Type B pancreatic cell (in vitro differentiated cells): ENCODE data around the gene BPI. TPM values are rescaled to one million over a fixed set of nuclear protein-coding genes. Genes with fewer than 3 reads are reported as not detected.

Experiments
- DNase-seq: peaks from one replicate; pipeline ENCODE4 v3.0.0; 2021; ENCODE audit warnings: mixed read lengths; ENCODE audit not compliant: unreplicated experiment; ENCODE audit errors: extremely low spot score
- H3K27ac Mint-ChIP-seq: 2 replicates; pipeline ENCODE4 v1.8.0; 2021; ENCODE audit warnings: mild to moderate bottlenecking, mixed read lengths
- H3K27me3 Mint-ChIP-seq: 2 replicates; pipeline ENCODE4 v1.8.0; 2021; ENCODE audit warnings: mixed read lengths
- H3K36me3 Mint-ChIP-seq: 2 replicates; pipeline ENCODE4 v1.8.0; 2021; ENCODE audit warnings: mixed read lengths
- H3K4me1 Mint-ChIP-seq: one replicate; pipeline ENCODE4 v1.8.0; 2021; ENCODE audit warnings: mixed read lengths; ENCODE audit not compliant: unreplicated experiment
- H3K4me3 Mint-ChIP-seq: 2 replicates; pipeline ENCODE4 v1.8.0; 2021; ENCODE audit warnings: mild to moderate bottlenecking, mixed read lengths
- H3K9me3 Mint-ChIP-seq: 2 replicates; pipeline ENCODE4 v1.8.0; 2021; ENCODE audit warnings: mixed read lengths
- total RNA-seq: library from RNA; stranded (reverse); gene quantifications from 2 replicates; pipeline ENCODE4 v1.2.1, GENCODE V29; 2021; ENCODE audit warnings: low replicate concordance
- TF ChIP-seq, protein P1 (sequence below): fragments of 200-600 bp; sonication (generic); conservative IDR thresholded peaks from 2 replicates; pipeline ENCODE4 v1.5.0; 2021; ENCODE audit warnings: antibody characterized with exemption, mild to moderate bottlenecking

Gene BPI
- total RNA-seq, 1 donor from 2014 or later = 0.17 TPM

DNA sequence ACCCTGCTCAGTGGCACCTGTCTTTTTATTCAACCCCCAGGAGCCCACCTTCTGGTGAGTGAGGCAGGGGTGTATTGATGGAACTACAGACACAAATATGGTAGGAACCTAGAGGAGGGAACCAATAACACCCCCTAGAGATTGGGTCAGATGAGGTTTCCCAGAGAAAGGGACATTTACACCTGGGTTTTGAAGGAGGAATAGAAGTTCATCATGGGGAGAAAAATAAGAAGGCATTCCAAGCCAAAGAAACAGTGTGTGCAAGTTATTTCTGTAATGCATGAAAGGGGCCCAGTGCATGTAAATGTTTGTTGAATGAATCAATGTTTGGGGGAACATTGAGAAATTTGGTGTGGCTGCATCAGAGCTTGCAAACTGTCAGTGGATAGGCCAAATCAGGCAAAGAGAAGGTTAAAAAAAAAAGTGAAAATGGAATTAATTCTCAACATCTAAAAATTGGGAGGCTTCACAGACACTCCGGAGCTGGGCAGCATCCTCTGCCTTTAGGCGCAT lies 32.3 kb upstream of the BPI start:
- Mint-ChIP-seq H3K27me3 (peaks cover 15% of the 10 kb centered on the region), H3K36me3 (no peaks in the 10 kb centered on the region), H3K4me1 (no peaks in the 10 kb centered on the region), H3K27ac (no peak overlapping the region), H3K4me3 (no peak overlapping the region), H3K9me3 (no peaks in the 10 kb centered on the region)
- TF ChIP-seq, protein P1, sequence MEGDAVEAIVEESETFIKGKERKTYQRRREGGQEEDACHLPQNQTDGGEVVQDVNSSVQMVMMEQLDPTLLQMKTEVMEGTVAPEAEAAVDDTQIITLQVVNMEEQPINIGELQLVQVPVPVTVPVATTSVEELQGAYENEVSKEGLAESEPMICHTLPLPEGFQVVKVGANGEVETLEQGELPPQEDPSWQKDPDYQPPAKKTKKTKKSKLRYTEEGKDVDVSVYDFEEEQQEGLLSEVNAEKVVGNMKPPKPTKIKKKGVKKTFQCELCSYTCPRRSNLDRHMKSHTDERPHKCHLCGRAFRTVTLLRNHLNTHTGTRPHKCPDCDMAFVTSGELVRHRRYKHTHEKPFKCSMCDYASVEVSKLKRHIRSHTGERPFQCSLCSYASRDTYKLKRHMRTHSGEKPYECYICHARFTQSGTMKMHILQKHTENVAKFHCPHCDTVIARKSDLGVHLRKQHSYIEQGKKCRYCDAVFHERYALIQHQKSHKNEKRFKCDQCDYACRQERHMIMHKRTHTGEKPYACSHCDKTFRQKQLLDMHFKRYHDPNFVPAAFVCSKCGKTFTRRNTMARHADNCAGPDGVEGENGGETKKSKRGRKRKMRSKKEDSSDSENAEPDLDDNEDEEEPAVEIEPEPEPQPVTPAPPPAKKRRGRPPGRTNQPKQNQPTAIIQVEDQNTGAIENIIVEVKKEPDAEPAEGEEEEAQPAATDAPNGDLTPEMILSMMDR = no peak
- no peak for DNase-seq

DNA sequence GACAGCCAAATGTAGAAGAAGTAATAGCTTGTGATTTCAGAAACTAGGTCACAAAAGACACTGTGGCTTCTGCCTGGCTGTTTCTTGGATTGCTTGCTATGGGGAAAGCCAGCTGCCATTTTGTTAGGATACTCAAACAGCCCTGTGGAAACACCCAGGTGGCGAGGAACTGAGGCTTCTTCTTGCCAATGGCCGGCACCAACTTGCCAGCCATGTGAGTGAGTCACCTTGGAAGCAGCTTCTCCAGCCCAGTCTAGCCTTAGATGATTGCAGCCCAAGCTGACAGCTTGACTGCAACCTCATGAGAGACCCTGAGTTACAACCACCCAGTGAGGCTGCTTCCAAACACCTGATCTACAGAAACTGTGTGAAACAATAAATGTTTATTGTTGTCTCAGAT lies 31.6 kb upstream of the BPI start:
- no peak for DNase-seq
- Mint-ChIP-seq H3K9me3 (no peaks in the 10 kb centered on the region), H3K27ac (no peak overlapping the region), H3K4me3 (no peak overlapping the region), H3K4me1 (peaks cover 2% of the 10 kb centered on the region), H3K27me3 (peaks cover 12% of the 10 kb centered on the region), H3K36me3 (no peaks in the 10 kb centered on the region)
- TF ChIP-seq, protein P1 = no peak

DNA sequence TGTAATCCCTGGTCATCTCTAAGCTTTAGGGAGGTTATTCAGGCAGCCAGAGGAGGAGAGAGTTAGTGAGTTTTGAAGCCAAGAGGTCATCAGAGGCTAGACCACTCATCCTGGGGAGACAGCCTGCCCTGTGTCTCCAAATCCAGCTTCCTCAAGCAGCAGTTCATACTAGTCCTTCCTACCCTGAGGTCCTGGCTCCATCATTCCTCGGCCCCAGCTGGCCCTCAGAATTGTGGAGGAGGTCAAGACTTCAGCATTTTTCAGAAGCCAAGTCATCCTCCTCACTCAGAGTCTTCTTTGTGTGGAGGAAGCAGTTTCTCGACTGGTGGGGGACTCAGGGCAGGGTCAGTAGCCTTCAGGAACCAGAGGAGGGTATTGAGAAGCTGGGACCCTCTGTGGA lies 31.0 kb upstream of the BPI start:
- peaks cover 6% of the 10 kb centered on the region for H3K4me1 Mint-ChIP-seq
- peaks cover 10% of the 10 kb centered on the region for H3K27me3 Mint-ChIP-seq
- no peaks in the 10 kb centered on the region for H3K36me3 Mint-ChIP-seq
- H3K4me3 Mint-ChIP-seq = no peak overlapping the region
- no peak overlapping the region for H3K27ac Mint-ChIP-seq
- TF ChIP-seq, protein P1 = no peak
- no peak for DNase-seq
- H3K9me3 Mint-ChIP-seq = no peaks in the 10 kb centered on the region

DNA sequence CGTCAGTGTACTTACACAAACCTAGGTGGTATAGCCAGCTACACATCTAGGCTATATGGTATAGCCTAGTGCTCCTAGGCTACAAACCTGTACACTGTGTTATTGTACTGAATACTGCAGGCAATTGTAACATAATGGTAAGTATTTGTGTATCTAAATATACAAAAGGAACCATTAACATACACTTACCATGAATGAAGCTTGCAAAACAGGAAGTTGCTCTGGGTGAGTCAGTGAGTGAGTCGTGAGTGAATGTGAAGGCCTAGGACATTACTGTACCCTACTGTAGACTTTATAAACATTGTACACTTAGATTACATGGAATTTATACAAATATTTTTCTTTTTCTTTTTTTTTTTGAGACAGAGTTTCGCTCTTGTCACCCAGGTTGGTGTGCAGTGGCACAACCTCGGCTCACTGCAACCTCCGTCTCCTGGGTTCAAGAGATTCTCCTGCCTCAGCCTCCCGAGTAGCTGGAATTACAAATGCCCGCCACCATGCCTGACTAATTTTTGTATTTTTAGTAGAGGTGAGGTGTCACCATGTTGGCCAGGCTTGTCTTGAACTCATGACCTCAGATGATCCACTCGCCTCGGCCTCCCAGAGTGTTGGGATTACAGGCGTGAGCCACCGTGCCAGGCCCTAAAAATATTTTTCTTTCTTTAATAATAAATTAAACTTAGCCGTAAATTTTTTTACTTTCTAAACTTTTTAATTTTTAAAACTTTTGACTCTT lies 28.0 kb upstream of the BPI start:
- no peaks in the 10 kb centered on the region for H3K36me3 Mint-ChIP-seq
- H3K4me1 Mint-ChIP-seq = peaks cover 15% of the 10 kb centered on the region
- H3K4me3 Mint-ChIP-seq = no peak overlapping the region
- TF ChIP-seq, protein P1 = no peak
- no peak for DNase-seq
- H3K27me3 Mint-ChIP-seq = peaks cover 2% of the 10 kb centered on the region
- no peaks in the 10 kb centered on the region for H3K9me3 Mint-ChIP-seq
- H3K27ac Mint-ChIP-seq = no peak overlapping the region

DNA sequence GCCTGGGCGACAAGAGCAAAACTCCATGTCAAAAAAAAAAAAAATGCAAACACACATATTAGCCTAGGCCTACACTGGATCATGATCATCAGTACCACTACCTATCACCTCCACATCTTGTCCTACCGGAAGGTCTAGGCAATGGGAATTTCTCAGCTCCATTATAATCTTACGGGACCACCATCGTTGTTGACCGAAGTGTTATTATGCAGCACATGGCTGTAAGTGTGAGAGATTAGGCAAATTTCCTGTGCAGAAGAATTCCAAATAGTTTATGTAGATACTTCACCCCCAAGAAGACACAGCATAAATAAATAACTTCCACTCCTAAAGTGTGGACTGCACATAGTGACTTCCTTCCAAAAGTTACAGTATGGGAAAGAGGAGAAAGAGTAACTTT lies 26.7 kb upstream of the BPI start:
- no peak overlapping the region for H3K27ac Mint-ChIP-seq
- peaks cover 2% of the 10 kb centered on the region for H3K27me3 Mint-ChIP-seq
- TF ChIP-seq, protein P1 = no peak
- no peak overlapping the region for H3K4me3 Mint-ChIP-seq
- DNase-seq = no peak
- peaks cover 15% of the 10 kb centered on the region for H3K4me1 Mint-ChIP-seq
- H3K9me3 Mint-ChIP-seq = no peaks in the 10 kb centered on the region
- H3K36me3 Mint-ChIP-seq = no peaks in the 10 kb centered on the region
